ENCODE measurements around the gene LMO7. TPM values are rescaled to one million over a fixed set of nuclear protein-coding genes. Genes with fewer than 3 reads are reported as not detected.

Gene LMO7
- total and polyA plus RNA-seq, 2 of the 13 experiments (the other 11 are each of a cell fraction or from before 2014, with no cell fraction given), result 34.0 to 121 TPM

GRCh38 chr13:75906315-75906714 lies 270.2 kb downstream of the LMO7 start:
- intact Hi-C loops (cut with micrococcal nuclease; ENCODE audit: unreplicated experiment) (no loop called here), in situ Hi-C loops (cut with HindIII; ENCODE audit: extremely low pct_ligation_motif_present, low pct_unique_long_range_greater_than_20kb) (no loop called here)
- Histone ChIP-seq H2AFZ (ENCODE audit: low read length) (no peak overlapping the region), H3K9me3 (ENCODE audit: low read length) (no peaks in the 10 kb centered on the region), H3K4me3 (replicated peaks in 1 of 3; ENCODE audit: insufficient read depth in 1 of 3, low read depth in 2 of 3, low read length in 3 of 3) (no peak overlapping the region), H3K36me3 (replicated peaks in 1 of 2; ENCODE audit: control insufficient read depth in 1 of 2, insufficient read depth in 2 of 2, low read length in 2 of 2) (no peaks in the 10 kb centered on the region), H3K4me2 (ENCODE audit: low read depth, low read length) (no peak overlapping the region), H3K27me3 (ENCODE audit: control insufficient read depth in 1 of 2, insufficient read depth in 2 of 2, low read length in 2 of 2) (peaks cover 0 to 9% of the 10 kb centered on the region in 2 experiments; a peak in 1 of 5 replicates), H3K9ac (ENCODE audit: insufficient read depth, low read depth, low read length) (no peak overlapping the region), H4K20me1 (ENCODE audit: insufficient read depth, low read length) (no peaks in the 10 kb centered on the region), H3K4me1 (ENCODE audit: insufficient read depth, low read length) (no peaks in the 10 kb centered on the region), H3K79me2 (ENCODE audit: insufficient read depth, low read length) (no peaks in the 10 kb centered on the region), H3K27ac (ENCODE audit: extremely low read length, insufficient read depth, low read length) (no peak overlapping the region)
- ChIA-PET POLR2A (no interaction called here), CTCF (ENCODE audit: low intra/inter-chr PET ratio, low total read pairs) (no interaction called here)
- FAIRE-seq (no peak), DNase-seq (ENCODE audit: low spot score) (no peak), ATAC-seq (no peak)
- no TSS peak for BruUV-seq (replicated peaks)
- 3% methylated on average over 5 of the region's 5 CpGs for WGBS (ENCODE audit: low lambda C conversion rate)
- TF ChIP-seq HNRNPUL1 (IDR thresholded peaks at IDR 0.05; ENCODE audit: low read depth, low read length) (no peak), EHMT2 (IDR thresholded peaks at IDR 0.05; ENCODE audit: borderline replicate concordance, low read depth, low read length) (no peak), XRCC5 (optimal IDR thresholded peaks at IDR 0.05; ENCODE audit: low read length) (no peak), ZBTB37 (CRISPR knock-in tag; IDR thresholded peaks at IDR 0.05) (no peak)

GRCh38 chr13:75907044-75907443 lies 270.9 kb downstream of the LMO7 start:
- in situ Hi-C loops (cut with HindIII; ENCODE audit: extremely low pct_ligation_motif_present, low pct_unique_long_range_greater_than_20kb) (no loop called here), intact Hi-C loops (cut with micrococcal nuclease; ENCODE audit: unreplicated experiment) (no loop called here)
- 1% methylated on average over 5 of the region's 5 CpGs for WGBS (ENCODE audit: low lambda C conversion rate)
- Histone ChIP-seq H3K4me3 (replicated peaks in 1 of 3; ENCODE audit: insufficient read depth in 1 of 3, low read depth in 2 of 3, low read length in 3 of 3) (no peak overlapping the region), H2AFZ (ENCODE audit: low read length) (no peak overlapping the region), H3K4me1 (ENCODE audit: insufficient read depth, low read length) (no peaks in the 10 kb centered on the region), H3K27me3 (ENCODE audit: control insufficient read depth in 1 of 2, insufficient read depth in 2 of 2, low read length in 2 of 2) (peaks cover 0 to 9% of the 10 kb centered on the region in 2 experiments; a peak in 1 of 5 replicates), H3K27ac (ENCODE audit: extremely low read length, insufficient read depth, low read length) (no peak overlapping the region), H4K20me1 (ENCODE audit: insufficient read depth, low read length) (no peaks in the 10 kb centered on the region), H3K4me2 (ENCODE audit: low read depth, low read length) (no peak overlapping the region), H3K9ac (ENCODE audit: insufficient read depth, low read depth, low read length) (no peak overlapping the region), H3K9me3 (ENCODE audit: low read length) (no peaks in the 10 kb centered on the region), H3K79me2 (ENCODE audit: insufficient read depth, low read length) (no peaks in the 10 kb centered on the region), H3K36me3 (replicated peaks in 1 of 2; ENCODE audit: control insufficient read depth in 1 of 2, insufficient read depth in 2 of 2, low read length in 2 of 2) (no peaks in the 10 kb centered on the region)
- FAIRE-seq (no peak), ATAC-seq (no peak), DNase-seq (ENCODE audit: low spot score) (no peak)
- ChIA-PET POLR2A (no interaction called here), CTCF (ENCODE audit: low intra/inter-chr PET ratio, low total read pairs) (no interaction called here)
- no TSS peak for BruUV-seq (replicated peaks)
- no peak for TF ChIP-seq ZNF768 (CRISPR knock-in tag; IDR thresholded peaks at IDR 0.05)
- no peak for TF ChIP-seq PHF20 (CRISPR knock-in tag; IDR thresholded peaks at IDR 0.05)

All from HepG2 (cell line).